AG20443 (cell line): Measurements from ENCODE around the gene RFC5.
"Not testable (repeated sequence)": the region's sequence is repeated elsewhere in the genome, so short reads cannot be mapped to it uniquely, and the experiment has no call there.

Source experiments
- DNase-seq: peaks from one replicate; pipeline ENCODE4 v3.0.0; 2012; ENCODE audit warnings: low spot score, mixed read lengths

The RFC5 gene

DNA sequence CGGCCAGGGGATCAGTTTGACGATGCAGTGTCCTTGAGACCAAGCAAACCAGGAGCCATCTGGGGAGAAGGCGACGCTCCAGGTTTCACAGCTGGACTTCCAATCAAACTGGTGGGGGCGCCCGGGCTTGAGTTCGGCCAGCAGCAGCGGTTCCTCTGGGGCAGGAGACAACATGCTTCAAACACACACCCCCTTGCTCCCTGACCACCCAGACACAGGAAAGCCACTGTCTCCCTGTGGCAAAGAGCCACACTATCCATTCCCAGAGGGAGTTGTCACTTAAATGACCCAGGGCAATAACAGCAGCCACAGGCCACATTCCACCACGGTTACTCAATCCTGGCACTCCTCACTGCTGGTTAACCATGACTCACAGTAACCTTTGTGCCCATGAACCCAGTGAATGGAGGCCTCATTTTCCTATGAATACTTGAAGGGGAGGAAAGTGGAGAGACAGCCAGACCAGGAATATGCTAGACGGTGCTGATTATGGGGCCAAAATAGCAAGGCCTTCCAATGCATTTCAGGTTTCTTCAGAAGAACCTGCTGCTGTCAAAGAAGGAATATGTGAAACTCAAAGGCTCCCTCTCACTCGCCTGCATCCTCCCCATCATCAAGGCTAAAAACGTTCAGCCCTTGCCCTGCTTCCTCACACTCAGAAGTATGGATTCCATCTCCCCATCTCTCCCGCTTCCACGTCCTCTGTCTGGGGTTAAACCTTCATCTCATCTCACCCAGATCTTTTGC is 36.0 kb downstream of the RFC5 start:
- peak; percentile 94 for DNase-seq

DNA sequence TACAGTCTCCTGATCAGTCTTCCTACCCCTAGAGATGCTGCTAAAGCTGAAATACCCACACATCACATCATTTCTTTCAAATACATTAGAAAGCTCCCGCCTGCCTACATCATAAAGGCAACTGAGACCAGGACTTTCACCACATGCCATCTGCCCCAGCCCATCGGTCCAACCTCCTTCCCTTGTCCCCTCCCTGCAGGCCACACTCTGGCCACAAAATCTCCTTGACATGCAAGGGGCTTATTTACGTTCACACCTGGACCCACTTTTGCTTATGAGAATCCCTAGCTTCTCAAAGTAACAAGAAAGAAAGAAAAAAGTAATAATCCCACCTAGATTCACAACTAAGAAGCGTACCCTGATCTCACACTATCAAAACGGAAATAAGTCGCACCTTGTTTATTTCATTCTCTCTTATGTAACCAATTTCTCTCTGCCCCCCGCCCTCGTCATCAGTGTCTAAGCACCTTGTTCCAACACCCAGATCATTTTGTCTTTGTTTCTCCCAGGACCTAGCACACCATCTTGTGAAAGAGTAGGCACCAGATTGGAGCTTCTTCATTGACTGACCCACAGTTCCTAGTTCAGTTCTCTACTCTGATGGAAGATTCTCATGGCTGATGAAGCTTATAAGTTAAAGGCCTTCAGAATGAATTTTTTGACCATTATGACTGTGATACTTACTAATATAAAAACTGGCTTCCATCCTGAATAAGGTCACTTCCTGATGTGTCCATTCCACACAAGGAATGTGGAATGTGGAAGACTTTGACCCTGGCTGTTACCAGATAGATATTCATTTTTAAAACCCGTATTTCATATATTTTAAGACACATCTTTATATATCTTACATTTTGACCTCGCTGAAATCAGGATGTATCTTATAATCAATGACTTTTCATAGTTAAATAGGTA is 36.8 kb downstream of the RFC5 start:
- DNase-seq = no peak

GRCh38 chr12:118055144-118055557 is 38.6 kb downstream of the RFC5 start:
- peak; percentile 20 for DNase-seq

DNA sequence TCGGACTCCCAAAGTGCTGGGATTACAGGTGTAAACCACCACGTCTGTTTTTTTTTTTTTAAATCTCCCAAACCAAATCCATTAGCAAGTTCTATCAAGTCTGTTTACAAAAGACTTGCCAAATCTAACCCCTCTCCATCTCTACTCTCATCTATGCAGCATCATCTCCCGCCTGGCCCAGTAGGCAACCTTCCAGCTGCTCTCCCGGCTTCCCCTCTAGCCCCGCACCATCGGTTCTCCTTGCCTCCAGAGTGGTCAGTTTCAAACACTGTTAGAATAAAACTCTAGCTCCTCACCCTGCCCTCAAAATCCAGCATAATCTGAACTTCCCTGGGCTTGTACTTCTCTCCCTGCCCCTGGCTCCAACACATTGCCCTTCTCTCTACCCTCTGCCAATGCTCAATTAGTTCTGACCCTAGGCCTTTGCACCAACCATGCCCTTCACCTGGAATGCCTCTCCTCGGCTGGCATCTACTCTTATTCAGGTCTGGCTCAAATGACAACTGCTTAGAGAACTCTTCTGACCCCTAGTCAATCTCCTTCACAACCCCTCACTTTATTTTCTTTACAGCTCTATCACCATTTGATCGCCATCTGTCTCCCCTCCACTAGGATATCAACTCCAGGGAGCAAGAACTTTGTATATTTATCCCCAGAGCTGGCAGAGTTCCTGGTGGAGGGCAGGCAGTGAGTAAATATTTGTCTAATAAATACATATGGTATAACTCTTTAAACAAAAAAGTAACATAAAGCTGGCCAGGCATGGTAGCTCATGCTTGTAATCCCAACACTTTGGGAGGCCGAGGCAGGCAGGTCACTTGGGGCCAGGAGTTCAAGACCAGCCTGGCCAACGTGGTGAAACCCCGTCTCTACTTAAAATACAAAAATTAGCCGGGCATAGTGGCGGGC is 39.6 kb downstream of the RFC5 start:
- DNase-seq = no peak

DNA sequence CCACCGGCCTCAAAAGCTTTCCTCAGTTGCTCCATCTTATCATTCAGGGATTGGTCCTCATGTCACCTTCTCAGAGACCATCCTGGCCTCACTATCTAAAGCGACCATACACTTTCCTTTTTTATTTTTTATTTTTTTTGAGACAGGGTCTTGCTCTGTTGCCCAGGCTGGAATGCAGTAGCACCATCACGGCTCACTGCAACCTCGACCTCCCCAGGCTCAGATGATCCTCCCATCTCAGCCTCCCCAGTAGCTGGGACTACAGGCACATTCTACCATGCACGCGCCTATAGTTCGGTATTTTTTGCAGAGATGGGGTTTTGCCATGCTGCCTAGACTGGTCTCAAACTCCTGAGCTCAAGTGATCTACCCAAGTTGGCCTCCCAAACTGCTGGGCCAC is 41.7 kb downstream of the RFC5 start:
- no peak for DNase-seq

DNA sequence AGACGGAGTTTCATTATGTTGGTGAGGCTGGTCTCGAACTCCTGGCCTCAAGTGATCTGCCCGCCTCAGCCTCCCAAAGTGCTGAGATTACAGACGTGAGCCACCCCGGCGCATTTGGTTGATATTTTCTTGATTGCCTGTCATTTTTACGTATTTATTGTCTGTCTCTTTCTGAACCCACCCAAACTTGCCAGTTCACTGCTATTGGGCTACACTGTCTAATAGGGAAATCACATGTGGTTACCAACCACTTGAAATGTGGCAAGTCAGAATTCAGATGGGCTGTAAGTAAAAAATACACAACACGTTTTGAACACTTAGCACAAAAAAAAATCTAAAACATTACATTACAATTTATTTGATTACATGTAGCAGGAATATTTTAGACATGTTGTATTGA is 42.4 kb downstream of the RFC5 start:
- peak; percentile 2 for DNase-seq

DNA sequence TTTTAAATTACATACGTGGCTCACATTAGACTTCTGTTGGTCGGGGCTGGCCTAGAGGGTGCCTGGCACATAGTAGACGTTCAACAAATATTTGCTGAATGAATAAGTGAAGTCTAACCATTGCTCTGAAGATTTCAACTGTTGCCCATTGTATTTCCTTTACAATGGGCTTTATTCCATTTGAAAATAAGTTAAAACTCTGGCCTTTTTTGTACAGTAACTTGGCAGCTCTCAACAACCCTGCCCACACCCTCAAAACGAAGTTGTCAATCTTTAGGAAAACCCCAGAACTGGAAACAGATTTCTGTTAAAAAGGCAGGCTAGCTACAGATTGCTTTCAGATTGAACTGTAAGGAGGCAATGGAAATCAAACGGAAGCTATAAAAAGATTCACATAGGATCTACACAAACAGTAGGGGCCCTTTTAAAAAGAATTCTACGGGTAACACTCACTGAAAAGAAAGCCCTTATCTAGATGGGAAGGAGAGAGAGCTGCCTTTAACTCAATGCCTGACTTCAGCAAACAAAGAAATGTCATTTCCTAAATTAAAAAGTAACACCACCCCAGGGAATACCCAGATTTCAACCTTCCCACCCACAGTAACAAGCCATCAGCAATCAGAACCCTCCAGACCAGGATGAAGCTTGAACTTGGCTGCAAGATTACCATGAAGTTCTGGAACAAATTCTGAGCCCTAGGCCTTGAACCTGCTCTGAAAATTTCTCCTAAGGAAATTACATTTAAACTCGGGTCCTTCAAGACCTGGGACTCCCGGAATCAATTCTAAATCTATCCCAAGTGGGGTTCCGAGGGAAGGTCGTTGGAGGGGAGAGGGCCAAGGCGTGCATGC is 43.1 kb downstream of the RFC5 start:
- DNase-seq = peak; percentile 39

GRCh38 chr12:118060301-118061010 is 44.0 kb downstream of the RFC5 start:
- DNase-seq = peak; percentile 75

GRCh38 chr12:118061011-118061872 is 44.7 kb downstream of the RFC5 start, which contains the start of gene WSB2:
WSB2 (minus strand) TSS chr12:118061179; CDS start chr12:118061048, 131 bp downstream.
- DNase-seq = peak; percentile 85

DNA sequence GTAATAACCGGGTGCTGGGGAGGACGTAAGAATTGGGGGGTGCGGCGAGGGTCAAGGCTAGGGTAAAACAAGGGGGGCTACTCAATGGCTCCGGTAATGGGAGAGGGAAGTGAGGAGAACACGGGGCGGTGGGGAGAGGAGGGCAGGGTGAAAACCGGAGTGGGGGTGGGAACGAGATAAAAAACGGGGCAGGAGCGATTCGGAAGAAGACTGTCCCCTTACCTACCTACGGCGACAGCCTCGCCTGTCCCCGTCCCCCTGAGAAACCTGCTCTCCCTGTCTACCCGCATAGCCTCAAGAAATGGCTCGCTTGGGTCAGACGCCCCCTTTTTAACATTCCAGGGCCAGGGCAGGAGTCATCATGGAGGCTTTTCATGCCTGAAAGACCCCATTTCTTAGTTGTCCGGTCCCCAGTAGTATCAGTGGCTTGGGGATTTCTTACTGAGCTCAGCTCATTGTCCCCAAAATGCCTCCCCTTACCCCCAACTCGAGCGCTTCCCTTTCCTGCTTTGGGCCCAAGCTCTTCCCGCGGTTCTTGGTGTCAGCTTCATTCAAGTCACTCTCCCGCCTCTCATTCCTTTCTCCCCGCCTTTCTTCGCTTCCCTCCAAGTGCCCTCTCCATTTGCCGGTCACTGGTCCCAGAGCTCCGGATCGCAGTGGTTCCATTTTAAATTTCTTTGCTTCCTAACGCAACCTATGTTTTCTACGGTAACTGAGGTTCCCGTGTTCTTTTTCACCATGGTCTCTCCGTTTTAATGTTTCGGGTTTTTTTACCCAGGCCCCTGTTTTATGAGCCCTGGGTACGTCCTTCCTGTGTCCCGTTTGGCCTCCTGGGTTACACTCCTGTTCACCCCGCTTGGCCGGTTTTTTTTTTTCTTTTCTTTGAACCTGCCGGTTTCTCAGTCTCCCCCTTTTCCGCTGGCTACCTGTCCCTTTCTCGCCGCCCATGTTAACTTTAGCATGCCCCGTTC is 45.7 kb downstream of the RFC5 start:
- peak; percentile 80 for DNase-seq

GRCh38 chr12:118063576-118064391 is 47.3 kb downstream of the RFC5 start:
- no peak for DNase-seq

- DNase-seq = no peak
Measured at GRCh38 chr12:118064608-118065007, 48.1 kb downstream of the RFC5 start.

GRCh38 chr12:118065380-118065779 is 48.9 kb downstream of the RFC5 start:
- no peak for DNase-seq

DNA sequence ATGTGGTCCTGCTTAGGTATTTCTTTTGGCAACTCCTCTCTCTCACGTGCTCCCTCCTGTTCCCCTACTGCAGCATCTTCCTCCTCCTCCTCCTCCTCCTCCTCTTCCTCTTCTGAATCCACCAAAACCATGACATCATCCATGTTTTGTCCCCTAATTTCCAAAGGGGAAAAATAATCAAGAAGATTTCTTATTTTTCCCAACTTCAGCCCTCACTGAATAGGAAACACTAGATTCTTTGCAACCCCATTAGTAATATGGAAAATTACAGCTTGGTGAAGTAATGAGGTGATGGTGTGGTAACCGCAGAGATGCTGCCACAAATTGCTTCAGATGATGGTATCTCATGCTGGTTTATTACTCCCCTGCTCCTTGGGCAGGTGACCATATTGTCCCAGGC is 51.9 kb downstream of the RFC5 start:
- peak; percentile 1 for DNase-seq

GRCh38 chr12:118070650-118071049 is 54.1 kb downstream of the RFC5 start:
- no peak for DNase-seq

GRCh38 chr12:118073768-118074167 is 57.3 kb downstream of the RFC5 start:
- DNase-seq = no peak

DNA sequence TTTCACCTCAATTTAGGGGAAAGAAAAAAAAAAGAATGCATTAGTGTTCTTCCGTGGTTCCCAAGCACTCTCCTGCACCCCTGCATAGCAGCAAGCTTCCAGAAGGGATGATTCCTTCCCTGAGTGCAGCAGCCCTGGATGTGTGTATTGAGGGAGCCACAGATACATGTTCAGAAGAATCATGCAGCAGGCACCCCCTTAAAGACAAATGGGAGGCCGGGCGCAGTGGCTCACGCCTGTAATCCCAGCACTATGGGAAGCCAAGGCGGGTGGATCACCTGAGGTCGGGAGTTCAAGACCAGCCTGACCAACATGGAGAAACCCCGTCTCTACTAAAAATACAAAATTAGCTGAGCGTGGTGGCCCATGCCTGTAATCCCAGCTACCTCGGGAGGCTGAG is 65.0 kb downstream of the RFC5 start:
- DNase-seq = not testable (repeated sequence)
